ENCODE data around the gene PPM1M.

PPM1M gene

DNA sequence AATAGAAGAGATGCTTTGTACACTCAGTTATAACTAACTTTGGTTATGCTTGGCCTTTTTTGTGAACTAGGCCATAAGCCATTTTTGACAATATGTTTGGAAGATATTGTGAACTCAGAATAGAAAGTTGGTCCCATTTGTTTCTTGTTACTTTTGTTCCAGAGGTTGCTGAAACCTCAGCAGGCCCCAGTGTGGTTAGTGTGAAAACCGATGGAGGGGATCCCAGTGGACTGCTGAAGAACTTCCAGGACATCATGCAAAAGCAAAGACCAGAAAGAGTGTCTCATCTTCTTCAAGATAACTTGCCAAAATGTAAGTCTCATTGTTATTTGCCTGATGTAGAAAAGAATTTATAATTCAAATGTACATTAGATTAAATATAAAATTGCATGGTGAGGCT, 41.9 kb upstream of the PPM1M start:
- TF ChIP-seq, protein P1, sequence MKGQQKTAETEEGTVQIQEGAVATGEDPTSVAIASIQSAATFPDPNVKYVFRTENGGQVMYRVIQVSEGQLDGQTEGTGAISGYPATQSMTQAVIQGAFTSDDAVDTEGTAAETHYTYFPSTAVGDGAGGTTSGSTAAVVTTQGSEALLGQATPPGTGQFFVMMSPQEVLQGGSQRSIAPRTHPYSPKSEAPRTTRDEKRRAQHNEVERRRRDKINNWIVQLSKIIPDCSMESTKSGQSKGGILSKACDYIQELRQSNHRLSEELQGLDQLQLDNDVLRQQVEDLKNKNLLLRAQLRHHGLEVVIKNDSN (IDR thresholded peaks at IDR 0.05): no peak
- TF ChIP-seq RAD21 (IDR thresholded peaks at IDR 0.05; ENCODE audit: low read depth): no peak
- TF ChIP-seq, protein P2, sequence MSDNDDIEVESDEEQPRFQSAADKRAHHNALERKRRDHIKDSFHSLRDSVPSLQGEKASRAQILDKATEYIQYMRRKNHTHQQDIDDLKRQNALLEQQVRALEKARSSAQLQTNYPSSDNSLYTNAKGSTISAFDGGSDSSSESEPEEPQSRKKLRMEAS (IDR thresholded peaks at IDR 0.05): no peak
- TF ChIP-seq, protein P3, sequence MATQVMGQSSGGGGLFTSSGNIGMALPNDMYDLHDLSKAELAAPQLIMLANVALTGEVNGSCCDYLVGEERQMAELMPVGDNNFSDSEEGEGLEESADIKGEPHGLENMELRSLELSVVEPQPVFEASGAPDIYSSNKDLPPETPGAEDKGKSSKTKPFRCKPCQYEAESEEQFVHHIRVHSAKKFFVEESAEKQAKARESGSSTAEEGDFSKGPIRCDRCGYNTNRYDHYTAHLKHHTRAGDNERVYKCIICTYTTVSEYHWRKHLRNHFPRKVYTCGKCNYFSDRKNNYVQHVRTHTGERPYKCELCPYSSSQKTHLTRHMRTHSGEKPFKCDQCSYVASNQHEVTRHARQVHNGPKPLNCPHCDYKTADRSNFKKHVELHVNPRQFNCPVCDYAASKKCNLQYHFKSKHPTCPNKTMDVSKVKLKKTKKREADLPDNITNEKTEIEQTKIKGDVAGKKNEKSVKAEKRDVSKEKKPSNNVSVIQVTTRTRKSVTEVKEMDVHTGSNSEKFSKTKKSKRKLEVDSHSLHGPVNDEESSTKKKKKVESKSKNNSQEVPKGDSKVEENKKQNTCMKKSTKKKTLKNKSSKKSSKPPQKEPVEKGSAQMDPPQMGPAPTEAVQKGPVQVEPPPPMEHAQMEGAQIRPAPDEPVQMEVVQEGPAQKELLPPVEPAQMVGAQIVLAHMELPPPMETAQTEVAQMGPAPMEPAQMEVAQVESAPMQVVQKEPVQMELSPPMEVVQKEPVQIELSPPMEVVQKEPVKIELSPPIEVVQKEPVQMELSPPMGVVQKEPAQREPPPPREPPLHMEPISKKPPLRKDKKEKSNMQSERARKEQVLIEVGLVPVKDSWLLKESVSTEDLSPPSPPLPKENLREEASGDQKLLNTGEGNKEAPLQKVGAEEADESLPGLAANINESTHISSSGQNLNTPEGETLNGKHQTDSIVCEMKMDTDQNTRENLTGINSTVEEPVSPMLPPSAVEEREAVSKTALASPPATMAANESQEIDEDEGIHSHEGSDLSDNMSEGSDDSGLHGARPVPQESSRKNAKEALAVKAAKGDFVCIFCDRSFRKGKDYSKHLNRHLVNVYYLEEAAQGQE (IDR thresholded peaks at IDR 0.05; ENCODE audit: low read depth): no peak
- no peak for TF ChIP-seq EP300 (IDR thresholded peaks at IDR 0.05; ENCODE audit: borderline replicate concordance)
- TF ChIP-seq TEAD4 (IDR thresholded peaks at IDR 0.05): no peak
- no peak for TF ChIP-seq EGR1 (IDR thresholded peaks at IDR 0.05)
- TF ChIP-seq FOXM1 (IDR thresholded peaks at IDR 0.05; ENCODE audit: borderline replicate concordance, low read depth): no peak
- no peak for TF ChIP-seq CEBPB (IDR thresholded peaks at IDR 0.05)
- no peak for TF ChIP-seq ZBTB7A (IDR thresholded peaks at IDR 0.05; ENCODE audit: low read depth)
- no peak for TF ChIP-seq TCF12 (IDR thresholded peaks at IDR 0.05; ENCODE audit: low read depth)

DNA sequence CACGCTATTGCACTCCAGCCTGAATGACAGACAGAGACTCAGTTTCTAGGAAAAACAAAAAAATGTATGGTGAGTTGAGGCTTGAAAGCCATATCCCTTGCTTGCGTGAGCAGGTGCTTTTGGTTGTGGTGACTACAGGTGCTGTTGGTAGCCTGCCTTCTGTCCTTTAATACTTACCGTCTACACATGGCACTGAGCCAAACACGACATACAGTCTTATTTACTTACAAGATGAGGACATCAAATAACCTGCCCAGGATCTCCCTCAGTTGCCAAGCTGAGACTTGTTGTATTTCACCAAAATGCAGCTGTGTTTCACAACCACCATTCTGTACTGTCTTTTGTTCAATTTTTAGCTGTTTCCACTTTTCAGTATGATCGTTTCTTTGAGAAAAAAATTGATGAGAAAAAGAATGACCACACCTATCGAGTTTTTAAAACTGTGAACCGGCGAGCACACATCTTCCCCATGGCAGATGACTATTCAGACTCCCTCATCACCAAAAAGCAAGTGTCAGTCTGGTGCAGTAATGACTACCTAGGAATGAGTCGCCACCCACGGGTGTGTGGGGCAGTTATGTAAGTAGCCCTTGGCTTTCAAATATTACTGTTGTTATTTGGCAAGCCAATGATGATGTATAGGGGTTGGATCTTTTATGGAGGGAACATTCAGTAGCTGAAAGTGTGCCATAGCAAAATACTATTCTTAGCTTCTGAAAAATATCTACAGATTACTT, 41.1 kb upstream of the PPM1M start:
- no peak for TF ChIP-seq NFIC (IDR thresholded peaks at IDR 0.05)
- no peak for TF ChIP-seq CREB1 (IDR thresholded peaks at IDR 0.05; ENCODE audit: low read depth)
- TF ChIP-seq TEAD4 (IDR thresholded peaks at IDR 0.05): no peak
- TF ChIP-seq, protein P2 (IDR thresholded peaks at IDR 0.05): no peak
- no peak for TF ChIP-seq TCF12 (IDR thresholded peaks at IDR 0.05; ENCODE audit: low read depth)
- no peak for TF ChIP-seq RAD21 (IDR thresholded peaks at IDR 0.05; ENCODE audit: low read depth)
- TF ChIP-seq, protein P1 (IDR thresholded peaks at IDR 0.05): no peak
- no peak for TF ChIP-seq CEBPB (IDR thresholded peaks at IDR 0.05)
- TF ChIP-seq ZBTB7A (IDR thresholded peaks at IDR 0.05; ENCODE audit: low read depth): no peak
- TF ChIP-seq, protein P3 (IDR thresholded peaks at IDR 0.05; ENCODE audit: low read depth): no peak
- TF ChIP-seq FOXM1 (IDR thresholded peaks at IDR 0.05; ENCODE audit: borderline replicate concordance, low read depth): no peak
- TF ChIP-seq YY1 (IDR thresholded peaks at IDR 0.05; ENCODE audit: low read depth): no peak
- no peak for TF ChIP-seq EP300 (IDR thresholded peaks at IDR 0.05; ENCODE audit: borderline replicate concordance)
- TF ChIP-seq EGR1 (IDR thresholded peaks at IDR 0.05): no peak
- TF ChIP-seq TAF1 (IDR thresholded peaks at IDR 0.05; ENCODE audit: low read depth): no peak

DNA sequence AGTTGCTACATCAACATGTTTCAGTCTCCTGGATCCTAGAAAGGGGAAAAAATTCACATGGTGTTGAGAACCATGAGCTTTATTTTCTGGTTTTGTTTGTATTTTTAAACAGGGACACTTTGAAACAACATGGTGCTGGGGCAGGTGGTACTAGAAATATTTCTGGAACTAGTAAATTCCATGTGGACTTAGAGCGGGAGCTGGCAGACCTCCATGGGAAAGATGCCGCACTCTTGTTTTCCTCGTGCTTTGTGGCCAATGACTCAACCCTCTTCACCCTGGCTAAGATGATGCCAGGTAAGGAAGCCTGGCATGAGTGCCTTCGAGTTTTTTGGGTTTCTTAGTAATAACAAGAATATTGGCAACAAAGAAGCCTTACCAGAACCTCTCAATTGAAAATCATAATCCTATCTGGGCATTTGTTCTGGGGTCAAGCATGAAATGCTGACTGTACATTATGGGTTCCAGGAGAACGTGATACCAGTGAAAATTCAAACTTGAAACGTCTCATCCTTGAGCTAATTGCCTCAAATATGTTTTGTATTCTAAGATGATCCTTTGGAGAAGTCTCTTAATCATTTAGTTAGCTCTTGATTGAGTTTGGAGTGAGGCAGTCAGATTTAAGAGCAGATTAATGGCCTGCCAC, 39.7 kb upstream of the PPM1M start:
- TF ChIP-seq CREB1 (IDR thresholded peaks at IDR 0.05; ENCODE audit: low read depth) (no peak), RAD21 (IDR thresholded peaks at IDR 0.05; ENCODE audit: low read depth) (no peak), EP300 (IDR thresholded peaks at IDR 0.05; ENCODE audit: borderline replicate concordance) (no peak), ZBTB7A (IDR thresholded peaks at IDR 0.05; ENCODE audit: low read depth) (no peak), TCF12 (IDR thresholded peaks at IDR 0.05; ENCODE audit: low read depth) (no peak), TAF1 (IDR thresholded peaks at IDR 0.05; ENCODE audit: low read depth) (no peak), FOXM1 (IDR thresholded peaks at IDR 0.05; ENCODE audit: borderline replicate concordance, low read depth) (no peak), EGR1 (IDR thresholded peaks at IDR 0.05) (no peak), YY1 (IDR thresholded peaks at IDR 0.05; ENCODE audit: low read depth) (no peak), NFIC (IDR thresholded peaks at IDR 0.05) (no peak), CEBPB (IDR thresholded peaks at IDR 0.05) (no peak), TEAD4 (IDR thresholded peaks at IDR 0.05) (no peak)
- TF ChIP-seq, protein P2 (IDR thresholded peaks at IDR 0.05): no peak
- TF ChIP-seq, protein P3 (IDR thresholded peaks at IDR 0.05; ENCODE audit: low read depth): no peak
- TF ChIP-seq, protein P1 (IDR thresholded peaks at IDR 0.05): no peak

All from Ishikawa (cell line).